ENCODE data around the gene SFXN5.
A peak's percentile ranks its signal among the peaks of the same experiment; 100 is the strongest.

SFXN5 gene

DNA sequence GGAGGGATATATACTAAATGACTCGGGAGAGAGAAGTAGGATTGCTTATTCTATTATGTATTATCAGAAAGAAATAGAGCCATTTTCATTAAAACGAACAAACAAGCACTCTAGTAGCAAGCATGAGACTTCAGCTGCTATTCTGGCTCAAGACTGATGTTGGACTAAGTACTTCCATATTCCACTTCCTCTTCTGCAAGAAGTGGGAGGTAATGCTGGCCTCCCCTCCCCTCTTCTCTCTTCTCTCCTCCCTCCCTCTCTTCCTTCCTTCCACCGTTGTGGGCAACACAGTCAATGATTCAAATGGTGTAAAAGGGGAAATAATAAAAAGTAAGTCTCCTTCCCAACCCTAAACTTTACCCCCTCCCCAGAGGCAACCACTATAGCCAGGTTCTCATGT lies 91.6 kb downstream of the SFXN5 start:
- H3K4me1 ChIP-seq (ENCODE audit: control insufficient read depth in 5 of 5, insufficient read depth in 5 of 5, low read length in 5 of 5), result peaks cover 4 to 27% (median 20%) of the 10 kb centered on the region in 5 donors
- peaks cover 0 to 4% (median 0%) of the 10 kb centered on the region in 5 donors for H3K36me3 ChIP-seq (ENCODE audit: control insufficient read depth in 5 of 5, insufficient read depth in 5 of 5, low read length in 5 of 5)
- H3K9me3 ChIP-seq (ENCODE audit: control insufficient read depth in 5 of 5, low read length in 5 of 5), result no peaks in the 10 kb centered on the region
- H3K27ac ChIP-seq (ENCODE audit: low read depth, low read length), result no peak overlapping the region
- no peaks in the 10 kb centered on the region for H3K27me3 ChIP-seq (ENCODE audit: control insufficient read depth in 5 of 5, insufficient read depth in 4 of 5, low read length in 5 of 5)
- H3K9ac ChIP-seq (ENCODE audit: low read length in 5 of 5), result peak overlapping the region in 1 of 5 donors; percentile 21
- no peak overlapping the region for H3K4me3 ChIP-seq (ENCODE audit: low read depth in 1 of 5, low read length in 5 of 5)

DNA sequence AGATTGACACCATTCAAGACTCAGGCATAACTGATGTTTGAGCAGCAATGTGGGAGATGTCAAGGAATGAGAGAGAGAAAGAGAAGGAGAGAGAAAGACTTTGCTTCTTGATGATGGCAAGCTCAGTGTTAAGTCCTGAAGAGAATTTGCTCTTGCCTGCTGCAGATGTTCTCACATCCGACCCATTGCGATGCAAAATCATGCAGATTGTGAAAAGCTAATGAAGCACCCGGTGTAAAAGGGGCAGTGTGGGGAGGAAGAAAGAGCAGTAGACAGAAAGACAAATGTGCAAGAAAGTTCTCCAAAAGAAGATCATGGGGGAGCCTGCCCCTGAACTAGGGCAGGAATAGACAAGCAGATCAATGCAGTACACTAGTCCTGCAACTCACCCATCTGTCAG lies 96.5 kb downstream of the SFXN5 start:
- Histone ChIP-seq H3K4me3 (ENCODE audit: low read depth in 1 of 5, low read length in 5 of 5) (no peak overlapping the region), H3K36me3 (ENCODE audit: control insufficient read depth in 5 of 5, insufficient read depth in 5 of 5, low read length in 5 of 5) (no peaks in the 10 kb centered on the region), H3K27ac (ENCODE audit: low read depth, low read length) (no peak overlapping the region), H3K27me3 (ENCODE audit: control insufficient read depth in 5 of 5, insufficient read depth in 4 of 5, low read length in 5 of 5) (no peaks in the 10 kb centered on the region), H3K9ac (ENCODE audit: low read length in 5 of 5) (no peak overlapping the region), H3K9me3 (ENCODE audit: control insufficient read depth in 5 of 5, low read length in 5 of 5) (no peaks in the 10 kb centered on the region), H3K4me1 (ENCODE audit: control insufficient read depth in 5 of 5, insufficient read depth in 5 of 5, low read length in 5 of 5) (no peaks in the 10 kb centered on the region)

GRCh38 chr2:72974436-72974754 lies 97.1 kb downstream of the SFXN5 start:
- Histone ChIP-seq H3K4me1 (ENCODE audit: control insufficient read depth in 5 of 5, insufficient read depth in 5 of 5, low read length in 5 of 5) (no peaks in the 10 kb centered on the region), H3K9me3 (ENCODE audit: control insufficient read depth in 5 of 5, low read length in 5 of 5) (no peaks in the 10 kb centered on the region), H3K9ac (ENCODE audit: low read length in 5 of 5) (no peak overlapping the region), H3K27me3 (ENCODE audit: control insufficient read depth in 5 of 5, insufficient read depth in 4 of 5, low read length in 5 of 5) (no peaks in the 10 kb centered on the region), H3K4me3 (ENCODE audit: low read depth in 1 of 5, low read length in 5 of 5) (no peak overlapping the region), H3K27ac (ENCODE audit: low read depth, low read length) (no peak overlapping the region), H3K36me3 (ENCODE audit: control insufficient read depth in 5 of 5, insufficient read depth in 5 of 5, low read length in 5 of 5) (no peaks in the 10 kb centered on the region)

DNA sequence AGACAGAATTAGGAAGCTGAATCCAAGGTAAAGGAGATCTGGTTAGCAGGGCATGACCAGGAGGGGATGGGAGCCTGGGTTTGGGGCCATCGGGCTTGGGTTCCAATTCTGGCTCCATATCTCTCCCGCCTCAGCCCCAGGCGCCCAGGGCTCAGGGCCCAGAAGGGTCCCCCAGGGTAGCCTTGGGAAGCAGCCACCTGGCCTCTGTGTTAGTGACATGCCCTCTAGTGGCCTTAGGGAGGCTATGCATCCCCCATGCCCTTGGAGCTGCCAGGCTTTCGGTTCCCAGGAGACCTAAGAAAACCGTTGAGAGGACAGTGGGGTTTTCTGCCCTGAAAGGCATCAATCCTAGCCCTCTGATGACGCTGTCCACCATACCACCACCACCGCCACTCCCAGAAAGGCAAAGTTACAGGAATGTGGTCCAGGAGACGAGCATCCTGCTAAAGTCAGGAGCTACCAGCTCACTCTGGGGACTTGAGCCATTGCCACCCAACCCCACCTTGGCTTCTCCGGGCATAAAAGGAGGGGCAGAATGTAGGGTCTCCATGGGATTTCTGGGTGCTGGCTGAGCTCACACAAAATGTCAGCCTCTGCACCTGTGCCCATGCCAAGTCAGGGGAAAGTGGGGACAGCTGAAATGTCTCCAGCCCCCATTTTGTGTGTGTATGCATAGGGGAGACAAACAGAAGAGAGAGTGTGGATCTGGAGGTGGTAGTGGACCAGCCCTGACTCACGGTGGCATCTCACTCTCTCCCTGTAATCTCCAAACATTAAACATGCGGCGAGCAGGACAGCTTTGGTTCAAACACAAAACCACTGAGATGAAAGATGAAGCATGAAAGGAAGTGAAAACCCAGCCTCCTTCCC lies 97.7 kb downstream of the SFXN5 start:
- Histone ChIP-seq H3K36me3 (ENCODE audit: control insufficient read depth in 5 of 5, insufficient read depth in 5 of 5, low read length in 5 of 5) (no peaks in the 10 kb centered on the region), H3K27me3 (ENCODE audit: control insufficient read depth in 5 of 5, insufficient read depth in 4 of 5, low read length in 5 of 5) (no peaks in the 10 kb centered on the region), H3K27ac (ENCODE audit: low read depth, low read length) (no peak overlapping the region), H3K9ac (ENCODE audit: low read length in 5 of 5) (no peak overlapping the region), H3K4me3 (ENCODE audit: low read depth in 1 of 5, low read length in 5 of 5) (no peak overlapping the region), H3K9me3 (ENCODE audit: control insufficient read depth in 5 of 5, low read length in 5 of 5) (no peaks in the 10 kb centered on the region), H3K4me1 (ENCODE audit: control insufficient read depth in 5 of 5, insufficient read depth in 5 of 5, low read length in 5 of 5) (no peaks in the 10 kb centered on the region)

GRCh38 chr2:72973137-72973535 lies 98.4 kb downstream of the SFXN5 start:
- Histone ChIP-seq H3K27ac (ENCODE audit: low read depth, low read length) (no peak overlapping the region), H3K27me3 (ENCODE audit: control insufficient read depth in 5 of 5, insufficient read depth in 4 of 5, low read length in 5 of 5) (no peaks in the 10 kb centered on the region), H3K9me3 (ENCODE audit: control insufficient read depth in 5 of 5, low read length in 5 of 5) (no peaks in the 10 kb centered on the region), H3K36me3 (ENCODE audit: control insufficient read depth in 5 of 5, insufficient read depth in 5 of 5, low read length in 5 of 5) (no peaks in the 10 kb centered on the region), H3K9ac (ENCODE audit: low read length in 5 of 5) (no peak overlapping the region), H3K4me1 (ENCODE audit: control insufficient read depth in 5 of 5, insufficient read depth in 5 of 5, low read length in 5 of 5) (no peaks in the 10 kb centered on the region), H3K4me3 (ENCODE audit: low read depth in 1 of 5, low read length in 5 of 5) (no peak overlapping the region)

GRCh38 chr2:72972352-72973136 lies 99.0 kb downstream of the SFXN5 start:
- Histone ChIP-seq H3K4me3 (ENCODE audit: low read depth in 1 of 5, low read length in 5 of 5) (no peak overlapping the region), H3K4me1 (ENCODE audit: control insufficient read depth in 5 of 5, insufficient read depth in 5 of 5, low read length in 5 of 5) (no peaks in the 10 kb centered on the region), H3K9ac (ENCODE audit: low read length in 5 of 5) (no peak overlapping the region), H3K27me3 (ENCODE audit: control insufficient read depth in 5 of 5, insufficient read depth in 4 of 5, low read length in 5 of 5) (no peaks in the 10 kb centered on the region), H3K9me3 (ENCODE audit: control insufficient read depth in 5 of 5, low read length in 5 of 5) (no peaks in the 10 kb centered on the region), H3K36me3 (ENCODE audit: control insufficient read depth in 5 of 5, insufficient read depth in 5 of 5, low read length in 5 of 5) (peaks cover 0 to 2% (median 0%) of the 10 kb centered on the region in 5 donors), H3K27ac (ENCODE audit: low read depth, low read length) (no peak overlapping the region)

GRCh38 chr2:72971036-72971435 lies 100.5 kb downstream of the SFXN5 start:
- Histone ChIP-seq H3K27me3 (ENCODE audit: control insufficient read depth in 5 of 5, insufficient read depth in 4 of 5, low read length in 5 of 5) (no peaks in the 10 kb centered on the region), H3K27ac (ENCODE audit: low read depth, low read length) (no peak overlapping the region), H3K4me1 (ENCODE audit: control insufficient read depth in 5 of 5, insufficient read depth in 5 of 5, low read length in 5 of 5) (no peaks in the 10 kb centered on the region), H3K9me3 (ENCODE audit: control insufficient read depth in 5 of 5, low read length in 5 of 5) (no peaks in the 10 kb centered on the region), H3K9ac (ENCODE audit: low read length in 5 of 5) (no peak overlapping the region), H3K36me3 (ENCODE audit: control insufficient read depth in 5 of 5, insufficient read depth in 5 of 5, low read length in 5 of 5) (peaks cover 0 to 12% (median 0%) of the 10 kb centered on the region in 5 donors), H3K4me3 (ENCODE audit: low read depth in 1 of 5, low read length in 5 of 5) (no peak overlapping the region)

DNA sequence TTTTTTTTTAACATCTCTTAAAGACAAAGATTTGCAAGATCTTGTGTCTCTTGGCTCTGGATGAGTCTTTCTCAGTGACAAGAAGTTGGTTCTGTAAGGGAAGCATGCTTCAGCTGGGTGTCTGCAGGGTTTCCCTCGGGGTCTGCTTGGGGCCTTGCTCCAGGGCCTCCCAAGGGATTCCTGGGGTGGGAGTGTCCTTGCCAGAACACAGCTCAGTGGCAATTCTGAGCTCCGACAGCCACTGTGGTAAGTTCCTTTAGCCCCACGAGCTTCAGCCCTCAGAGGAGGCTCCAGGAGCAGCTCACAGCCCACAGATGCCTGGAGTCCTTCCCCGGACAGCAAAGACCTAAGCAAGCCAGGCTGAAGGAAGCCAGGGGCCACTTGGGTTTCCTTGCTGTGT lies 101.8 kb downstream of the SFXN5 start:
- Histone ChIP-seq H3K4me1 (ENCODE audit: control insufficient read depth in 5 of 5, insufficient read depth in 5 of 5, low read length in 5 of 5) (no peaks in the 10 kb centered on the region), H3K36me3 (ENCODE audit: control insufficient read depth in 5 of 5, insufficient read depth in 5 of 5, low read length in 5 of 5) (peaks cover 0 to 19% (median 0%) of the 10 kb centered on the region in 5 donors), H3K4me3 (ENCODE audit: low read depth in 1 of 5, low read length in 5 of 5) (no peak overlapping the region), H3K9me3 (ENCODE audit: control insufficient read depth in 5 of 5, low read length in 5 of 5) (no peaks in the 10 kb centered on the region), H3K27ac (ENCODE audit: low read depth, low read length) (no peak overlapping the region), H3K9ac (ENCODE audit: low read length in 5 of 5) (no peak overlapping the region), H3K27me3 (ENCODE audit: control insufficient read depth in 5 of 5, insufficient read depth in 4 of 5, low read length in 5 of 5) (no peaks in the 10 kb centered on the region)

DNA sequence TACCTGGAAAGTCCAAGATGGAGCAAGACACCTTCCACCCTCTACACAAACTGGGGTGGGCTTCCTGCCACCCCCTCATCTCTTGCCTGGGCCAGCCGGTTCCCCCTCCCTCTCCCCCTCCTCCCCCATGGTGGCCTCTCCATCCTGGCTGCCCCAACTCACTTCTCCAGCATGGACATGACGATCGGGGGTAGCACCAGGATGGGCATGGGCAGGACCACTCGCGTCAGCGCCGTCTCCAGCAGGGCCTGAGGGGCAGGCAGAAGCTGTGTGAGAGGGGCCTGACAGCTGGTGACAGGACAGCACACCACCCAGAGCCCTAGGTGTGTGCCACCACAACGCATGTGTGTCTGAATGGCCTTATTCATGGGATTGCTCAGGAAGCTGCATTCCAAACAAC lies 103.2 kb downstream of the SFXN5 start:
- no peak overlapping the region for H3K27ac ChIP-seq (ENCODE audit: low read depth, low read length)

GRCh38 chr2:72965770-72966450 lies 105.6 kb downstream of the SFXN5 start:
- H3K27me3 ChIP-seq (ENCODE audit: control insufficient read depth in 5 of 5, insufficient read depth in 4 of 5, low read length in 5 of 5), result no peaks in the 10 kb centered on the region
- no peak overlapping the region for H3K27ac ChIP-seq (ENCODE audit: low read depth, low read length)
- H3K9ac ChIP-seq (ENCODE audit: low read length in 5 of 5), result no peak overlapping the region
- no peak overlapping the region for H3K4me3 ChIP-seq (ENCODE audit: low read depth in 1 of 5, low read length in 5 of 5)
- H3K9me3 ChIP-seq (ENCODE audit: control insufficient read depth in 5 of 5, low read length in 5 of 5), result no peaks in the 10 kb centered on the region
- H3K36me3 ChIP-seq (ENCODE audit: control insufficient read depth in 5 of 5, insufficient read depth in 5 of 5, low read length in 5 of 5), result peaks cover 0 to 26% (median 3%) of the 10 kb centered on the region in 5 donors
- H3K4me1 ChIP-seq (ENCODE audit: control insufficient read depth in 5 of 5, insufficient read depth in 5 of 5, low read length in 5 of 5), result no peaks in the 10 kb centered on the region

More for the DNA sequence above, 103.2 kb downstream of the SFXN5 start:
- Histone ChIP-seq H3K9me3 (ENCODE audit: control insufficient read depth in 5 of 5, low read length in 5 of 5) (no peaks in the 10 kb centered on the region), H3K4me1 (ENCODE audit: control insufficient read depth in 5 of 5, insufficient read depth in 5 of 5, low read length in 5 of 5) (no peaks in the 10 kb centered on the region), H3K9ac (ENCODE audit: low read length in 5 of 5) (no peak overlapping the region), H3K4me3 (ENCODE audit: low read depth in 1 of 5, low read length in 5 of 5) (no peak overlapping the region), H3K27me3 (ENCODE audit: control insufficient read depth in 5 of 5, insufficient read depth in 4 of 5, low read length in 5 of 5) (no peaks in the 10 kb centered on the region), H3K36me3 (ENCODE audit: control insufficient read depth in 5 of 5, insufficient read depth in 5 of 5, low read length in 5 of 5) (peaks cover 0 to 26% (median 3%) of the 10 kb centered on the region in 5 donors)
